AG08396 (cell line): ENCODE measurements around the gene ALG12.

Experiments
- DNase-seq: peaks from one replicate; pipeline ENCODE4 v3.0.0; 2012; ENCODE audit warnings: low spot score, mixed read lengths

ALG12 gene

DNA sequence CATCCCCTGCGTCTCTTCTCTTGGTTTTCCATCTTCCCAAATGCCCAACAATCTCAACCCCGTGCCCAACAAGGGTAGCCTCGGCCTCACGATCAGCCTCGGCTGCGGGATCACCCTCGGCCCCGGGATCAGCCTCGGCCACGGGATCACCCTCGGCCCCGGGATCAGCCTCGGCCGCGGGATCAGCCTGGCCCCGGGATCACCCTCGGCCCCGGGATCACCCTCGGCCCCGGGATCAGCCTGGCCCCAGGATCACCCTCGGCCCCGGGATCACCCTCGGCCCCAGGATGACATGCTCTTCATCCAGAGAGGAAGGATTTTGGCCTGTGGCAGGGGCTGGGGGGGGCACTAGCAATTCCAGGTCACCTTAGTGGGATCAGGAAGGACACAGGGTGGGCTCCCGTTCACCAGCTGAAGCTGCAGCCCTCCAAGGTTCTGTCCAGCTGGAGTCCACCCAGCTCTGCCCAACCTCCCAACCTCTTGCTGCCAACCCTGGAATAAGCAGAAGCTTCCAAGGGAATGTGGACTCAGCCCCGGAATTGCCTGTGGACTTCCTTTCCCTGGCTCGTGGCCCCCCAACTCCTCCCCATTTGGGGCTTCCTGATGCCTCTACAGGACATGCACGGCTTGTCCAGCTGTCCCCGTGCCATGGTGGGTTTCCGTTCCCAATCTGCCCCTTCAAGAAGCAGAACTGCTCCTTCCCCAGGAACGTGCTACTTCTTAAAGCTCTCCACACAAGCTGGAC lies 6.2 kb downstream of the ALG12 start:
- no peak for DNase-seq

DNA sequence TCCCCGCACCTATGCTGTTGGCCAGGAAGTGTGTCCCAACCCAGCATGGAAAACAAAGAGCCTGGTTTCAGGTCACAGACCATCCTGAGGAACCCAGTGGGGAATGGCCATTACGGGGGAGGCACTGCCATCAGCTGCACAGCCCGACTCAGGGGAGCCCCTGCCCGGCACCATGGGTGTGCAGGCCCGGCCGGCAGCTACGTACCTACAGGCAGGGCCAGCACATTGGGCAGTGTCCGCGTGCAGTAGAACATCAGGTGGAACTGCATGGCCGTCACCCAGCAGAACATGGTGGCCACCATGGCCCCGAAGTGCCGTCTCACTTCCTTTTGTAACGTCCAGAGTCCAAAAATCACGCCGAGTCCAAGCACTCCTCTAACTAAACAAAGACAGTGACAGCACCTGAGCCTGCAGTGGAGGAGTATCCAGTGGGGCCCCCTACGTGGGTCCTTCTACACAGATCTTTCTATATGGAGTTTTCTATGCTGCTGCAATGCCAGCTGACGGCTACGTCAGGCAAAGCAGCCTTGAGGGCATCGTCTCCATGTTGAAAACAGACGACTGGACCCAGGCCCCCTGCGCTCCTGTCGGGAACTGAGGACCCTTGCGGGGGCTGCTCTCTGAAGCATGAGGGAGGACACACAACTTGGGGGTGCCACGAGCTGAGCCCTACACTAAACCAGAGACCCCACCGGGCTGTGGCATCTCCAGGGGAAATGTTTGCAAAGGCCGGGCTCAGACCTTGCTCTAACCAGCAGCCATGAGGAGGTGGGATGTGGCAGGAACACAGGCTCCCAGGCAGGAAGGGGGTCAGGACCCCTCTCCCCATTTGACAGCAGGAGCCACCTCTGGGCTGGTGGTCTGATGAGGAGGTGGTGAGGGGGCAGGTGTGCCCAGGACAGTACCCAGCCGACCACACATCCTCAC lies 7.7 kb downstream of the ALG12 start:
- no peak for DNase-seq

DNA sequence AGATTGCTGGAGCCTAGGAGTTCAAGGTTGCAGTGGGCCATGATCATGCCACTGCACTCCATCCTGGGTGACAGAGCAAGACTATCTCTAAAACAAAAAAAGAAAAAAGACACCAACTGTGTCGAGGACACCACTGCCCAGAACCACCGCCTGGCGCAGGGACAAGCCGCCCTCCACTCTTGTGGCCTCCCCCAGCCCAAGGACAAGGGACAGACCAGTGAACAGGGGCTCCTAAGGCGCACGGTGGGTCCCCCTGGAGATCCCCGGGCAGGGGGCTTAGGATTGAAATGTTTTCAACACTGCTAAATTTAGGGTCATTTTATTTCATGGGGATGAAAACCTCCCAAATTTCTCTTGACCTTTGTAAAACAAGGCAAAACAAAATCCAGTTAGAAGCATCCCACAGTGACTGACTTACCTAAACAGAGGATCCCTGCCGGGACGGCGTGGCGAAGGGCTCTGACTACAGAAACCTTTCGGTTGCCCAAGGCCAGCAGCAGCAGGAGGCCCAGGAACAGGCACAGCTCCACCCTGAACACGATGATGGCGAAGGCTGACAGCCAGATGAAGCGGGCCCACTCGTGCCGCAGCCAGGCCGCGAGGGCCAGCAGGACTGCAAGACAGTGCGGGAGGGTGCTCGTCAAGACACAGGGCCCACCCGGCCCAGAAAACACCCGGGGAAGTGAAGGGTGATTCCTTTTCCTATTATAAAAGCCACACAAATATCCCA lies 8.6 kb downstream of the ALG12 start:
- no peak for DNase-seq

DNA sequence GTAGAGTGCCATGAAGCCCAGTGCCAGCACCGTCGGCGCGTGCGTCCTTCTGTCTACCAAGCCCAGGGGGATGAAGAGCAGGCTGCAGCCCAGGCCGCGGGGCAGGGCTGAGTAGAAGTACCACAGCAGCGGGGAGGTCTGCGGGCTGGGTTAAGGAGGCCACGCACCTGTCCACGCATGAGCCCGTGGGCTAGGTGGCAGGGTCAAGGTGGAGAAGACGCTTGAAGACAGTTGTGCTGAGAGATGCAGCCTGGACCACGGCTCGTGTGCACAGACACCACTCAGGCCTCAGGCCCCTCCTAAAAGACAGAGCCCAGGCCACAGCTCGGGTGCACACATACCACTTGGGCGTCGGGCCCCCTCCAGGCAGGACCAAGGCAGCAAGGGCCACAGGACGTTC lies 10.4 kb downstream of the ALG12 start:
- DNase-seq, result no peak

DNA sequence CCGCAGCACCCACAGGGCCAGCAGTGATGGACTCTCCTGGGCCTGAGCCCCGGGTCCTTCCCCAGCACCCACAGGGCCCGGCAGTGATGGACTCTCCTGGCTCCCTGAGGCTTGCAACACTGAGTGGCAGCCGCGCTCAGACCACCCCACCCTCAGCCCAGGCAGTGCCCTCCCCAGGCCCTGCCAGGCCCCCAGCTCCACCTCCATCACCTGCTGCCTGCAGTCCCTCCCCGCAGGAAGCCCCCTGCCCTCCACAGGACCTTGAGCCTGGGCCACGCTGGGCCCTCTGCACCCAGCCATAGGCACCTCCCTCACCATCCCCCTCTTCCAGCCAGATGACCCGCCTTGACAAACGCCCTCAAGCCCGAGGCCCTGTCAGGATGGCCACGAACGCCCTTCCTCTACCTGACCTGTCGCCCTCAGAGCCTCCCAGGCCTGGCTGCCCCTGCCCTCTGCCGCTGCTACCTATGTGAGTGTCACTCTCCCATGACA lies 11.4 kb downstream of the ALG12 start:
- no peak for DNase-seq

DNA sequence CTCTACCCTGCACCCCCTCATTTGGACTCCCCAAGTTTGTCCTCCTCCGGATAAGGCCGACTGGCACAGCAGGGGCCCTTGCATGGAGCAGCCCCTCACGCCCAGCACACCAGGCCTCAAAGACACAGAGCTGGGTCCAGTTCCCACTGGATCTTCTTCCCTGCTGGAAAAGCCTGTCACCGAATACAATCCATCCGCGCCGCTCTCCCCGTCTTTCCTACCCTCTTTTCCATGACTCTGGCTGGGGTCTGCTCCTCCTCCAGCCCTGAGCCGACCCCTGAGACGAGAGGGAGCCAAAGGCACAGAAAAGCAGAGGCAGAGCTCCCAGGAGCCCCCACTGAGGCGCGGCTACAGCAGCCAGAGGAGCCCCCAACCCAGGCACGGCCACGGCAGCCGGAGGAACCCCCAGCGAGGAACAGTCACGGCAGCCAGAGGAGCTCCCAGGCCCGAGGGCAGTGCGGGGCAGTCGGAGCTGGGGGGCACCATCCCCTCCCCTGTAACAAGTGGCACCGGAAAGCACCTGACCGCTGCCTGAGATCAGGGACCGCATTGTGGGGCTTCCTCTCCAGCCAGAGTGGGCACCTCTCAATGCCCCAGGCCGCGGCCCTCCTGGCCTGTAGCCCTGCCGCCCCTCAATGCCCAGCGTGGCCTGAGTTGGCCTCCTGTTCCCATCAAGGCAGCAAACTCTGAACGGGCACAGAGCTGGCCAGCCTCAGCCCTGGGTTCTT lies 12.0 kb downstream of the ALG12 start:
- DNase-seq, result no peak

DNA sequence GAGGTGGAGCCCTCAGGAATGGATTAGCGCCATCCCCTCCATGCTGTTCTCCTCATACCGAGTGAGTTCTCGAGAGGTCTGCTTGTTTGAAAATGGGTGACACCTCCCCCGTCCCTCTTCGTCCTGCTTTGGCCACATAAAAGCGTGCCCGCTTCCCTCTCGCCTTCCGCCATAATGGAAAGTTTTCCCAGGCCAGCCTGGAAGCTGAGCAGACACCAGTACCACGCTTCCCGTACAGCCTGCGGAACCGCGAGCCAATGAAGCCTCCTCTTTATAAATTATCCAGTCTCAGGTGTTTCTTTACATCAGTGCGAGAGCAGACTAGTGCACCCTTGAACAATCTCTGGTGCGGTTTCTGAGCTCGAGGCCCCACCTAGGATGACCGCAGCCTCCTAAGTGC lies 12.8 kb downstream of the ALG12 start:
- DNase-seq, result no peak

DNA sequence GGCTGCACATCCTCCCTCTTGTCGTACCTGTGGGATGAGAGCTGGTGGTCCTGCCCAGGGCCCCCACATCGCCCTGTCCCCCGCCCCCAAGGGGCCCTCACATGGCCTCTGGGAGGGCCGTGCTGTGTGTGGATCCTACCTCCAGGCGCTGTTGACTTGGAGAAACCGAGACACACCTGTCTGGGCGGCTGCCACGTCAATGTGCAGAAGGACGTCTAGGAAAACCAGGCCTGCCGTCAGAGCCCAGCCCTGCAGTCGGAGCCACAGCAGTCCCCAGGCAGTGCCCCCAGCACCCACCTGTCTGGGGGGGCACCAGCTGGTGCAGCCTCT lies 14.2 kb downstream of the ALG12 start:
- DNase-seq, result no peak

DNA sequence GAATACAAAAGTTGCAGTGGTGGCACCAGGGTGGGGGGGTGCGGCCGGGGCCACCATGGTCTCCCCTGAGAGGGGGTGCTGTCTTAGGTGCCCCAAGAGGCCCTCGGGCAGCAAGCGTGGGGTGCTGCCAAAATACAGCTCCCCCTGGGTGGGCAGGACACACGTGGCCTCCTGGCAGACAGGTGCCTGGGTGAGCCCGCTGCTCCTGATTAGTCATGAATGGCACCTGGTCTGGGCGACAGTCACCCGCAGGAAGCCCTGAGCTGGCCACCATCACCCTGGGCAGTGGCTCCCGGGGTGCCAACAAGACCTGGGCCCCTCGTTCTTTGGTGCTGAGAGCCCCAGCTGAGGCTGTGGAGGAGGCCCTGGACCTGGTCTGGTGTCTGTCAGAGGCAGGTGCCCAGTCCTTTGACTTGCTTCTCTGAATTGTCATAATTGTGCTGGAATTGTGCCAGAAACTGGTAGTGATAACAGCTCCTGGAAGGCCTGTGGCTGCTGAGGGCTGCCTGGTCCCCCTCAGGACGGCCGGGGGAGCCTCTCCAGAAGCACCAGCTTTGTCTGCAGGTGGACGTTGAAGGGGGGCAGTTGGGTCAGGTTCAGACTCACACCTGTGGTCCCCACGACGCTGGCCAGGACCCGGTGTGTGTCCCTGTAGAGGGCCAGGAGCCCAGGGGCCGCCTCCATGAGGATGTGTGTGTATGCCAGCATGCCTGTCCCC lies 14.8 kb downstream of the ALG12 start:
- DNase-seq, result no peak

DNA sequence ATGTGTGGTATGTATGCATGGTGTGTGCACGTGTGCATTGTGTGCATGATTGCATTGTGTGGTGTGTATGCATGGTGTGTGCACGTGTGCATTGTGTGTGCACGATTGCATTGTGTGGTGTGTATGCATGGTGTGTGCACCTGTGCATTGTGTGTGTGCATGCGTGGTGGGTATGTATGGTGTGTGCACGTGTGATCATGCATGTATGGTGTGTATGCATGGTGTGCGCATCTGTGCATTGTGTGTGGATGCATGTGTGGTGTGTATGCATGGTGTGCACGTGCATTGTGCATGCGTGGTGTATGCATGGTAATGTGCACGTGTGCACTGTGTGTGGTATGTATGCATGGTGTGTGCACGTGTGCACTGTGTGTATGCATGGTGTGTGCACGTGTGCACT lies 16.8 kb downstream of the ALG12 start:
- no peak for DNase-seq

DNA sequence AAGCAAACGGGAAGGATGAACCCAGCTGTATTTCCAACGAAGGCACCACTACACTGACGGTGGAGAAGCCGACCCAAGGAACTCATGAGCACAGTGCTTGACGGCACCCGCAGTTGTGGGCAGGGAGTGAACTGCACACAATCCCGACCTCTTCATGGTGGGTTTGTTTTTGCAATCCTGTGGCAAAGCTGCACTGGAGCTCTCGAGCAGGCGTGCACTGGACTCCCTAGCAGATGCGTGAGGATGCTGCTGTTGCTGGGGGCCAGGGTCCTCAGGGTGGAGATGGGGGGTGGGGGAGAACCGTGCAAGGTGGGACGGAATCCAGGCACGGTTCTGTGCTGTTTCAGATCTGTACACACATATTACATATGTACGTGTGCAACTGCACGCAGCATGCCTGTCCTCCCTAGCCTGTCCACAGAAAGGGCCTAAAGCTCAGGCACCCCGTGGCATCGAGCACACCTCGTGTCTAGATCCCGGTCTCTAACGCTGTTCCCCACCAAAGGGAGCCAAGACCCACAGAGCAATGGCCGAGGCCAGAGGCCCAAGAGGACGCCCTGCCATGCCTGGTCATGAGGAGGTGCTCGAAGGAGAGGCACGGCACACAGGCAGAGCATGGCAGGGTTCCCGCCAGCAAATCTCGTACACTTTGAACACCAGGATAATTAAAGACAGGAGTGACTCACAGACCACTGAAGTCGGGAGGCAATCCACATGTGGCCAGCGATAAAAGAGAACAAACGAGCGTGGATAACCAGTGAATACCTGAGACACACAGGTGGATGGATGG lies 17.6 kb downstream of the ALG12 start:
- DNase-seq, result no peak

DNA sequence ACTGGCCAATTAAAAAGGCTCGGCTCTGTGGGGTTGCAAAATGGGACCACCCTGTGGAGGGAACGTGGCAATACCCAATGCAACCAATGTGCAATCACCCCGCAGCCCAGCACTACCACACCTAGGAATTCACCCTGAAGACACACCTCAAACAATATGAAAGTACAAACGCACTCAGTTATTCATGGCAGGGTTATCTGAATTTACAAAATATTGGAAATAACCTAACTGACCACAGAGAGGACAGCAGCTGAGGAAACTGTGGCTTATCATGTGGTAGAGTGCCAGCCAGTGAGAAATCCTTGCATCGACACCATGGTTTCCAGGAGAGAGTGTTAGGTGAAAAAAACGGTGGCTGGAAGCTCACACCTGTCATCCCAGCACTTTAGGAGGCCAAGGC lies 18.7 kb downstream of the ALG12 start:
- no peak for DNase-seq

DNA sequence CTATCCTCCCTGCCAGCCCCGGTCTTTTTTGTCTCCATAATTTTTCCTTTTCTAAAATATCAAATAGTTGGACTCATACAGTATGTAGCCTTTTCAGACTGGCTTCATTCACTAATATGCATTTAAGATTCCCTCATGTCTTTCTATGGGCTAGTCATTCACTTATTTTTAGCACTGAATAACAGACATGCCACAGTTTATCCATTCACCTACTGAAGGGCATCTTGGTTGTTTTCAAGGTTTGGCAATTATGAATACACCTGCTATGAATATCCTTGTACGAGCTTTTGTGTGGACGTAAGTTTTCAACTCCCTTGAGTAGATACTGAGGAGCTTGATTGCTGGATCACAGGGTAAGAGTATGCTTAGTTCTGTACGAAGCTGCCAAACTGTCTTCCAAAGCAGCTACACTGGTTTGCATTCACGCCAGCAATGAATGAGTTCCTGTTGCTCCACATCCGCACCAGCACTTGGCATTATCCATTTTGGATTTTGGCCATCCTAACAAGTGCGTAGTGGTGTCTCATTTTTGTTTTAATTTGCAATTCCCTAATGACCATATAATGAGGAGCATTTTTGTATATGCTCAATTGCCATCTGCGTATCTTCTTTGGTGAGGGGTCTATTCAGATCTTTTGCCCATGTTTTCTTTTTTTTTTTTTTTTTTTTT lies 21.1 kb downstream of the ALG12 start:
- DNase-seq, result no peak

DNA sequence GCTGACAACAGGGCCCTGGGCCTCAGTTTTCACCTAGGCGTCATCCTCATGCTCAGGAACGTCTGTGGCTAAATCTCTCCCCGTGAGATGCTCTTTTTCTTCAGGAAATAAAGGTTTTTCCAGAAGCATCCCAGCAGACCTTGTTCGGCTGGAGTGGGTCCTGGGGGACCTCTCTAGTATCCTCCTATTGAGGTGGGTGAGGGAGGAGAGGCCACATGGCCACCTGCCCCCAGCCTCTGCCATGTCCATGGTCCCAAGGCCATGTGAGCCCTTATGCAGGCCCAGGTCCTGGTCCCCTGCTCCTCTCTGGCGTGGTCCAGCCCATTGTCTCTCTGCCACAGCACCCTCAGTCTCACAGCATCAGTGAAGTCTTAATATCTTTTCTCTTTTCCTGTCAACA lies 22.0 kb downstream of the ALG12 start:
- no peak for DNase-seq

DNA sequence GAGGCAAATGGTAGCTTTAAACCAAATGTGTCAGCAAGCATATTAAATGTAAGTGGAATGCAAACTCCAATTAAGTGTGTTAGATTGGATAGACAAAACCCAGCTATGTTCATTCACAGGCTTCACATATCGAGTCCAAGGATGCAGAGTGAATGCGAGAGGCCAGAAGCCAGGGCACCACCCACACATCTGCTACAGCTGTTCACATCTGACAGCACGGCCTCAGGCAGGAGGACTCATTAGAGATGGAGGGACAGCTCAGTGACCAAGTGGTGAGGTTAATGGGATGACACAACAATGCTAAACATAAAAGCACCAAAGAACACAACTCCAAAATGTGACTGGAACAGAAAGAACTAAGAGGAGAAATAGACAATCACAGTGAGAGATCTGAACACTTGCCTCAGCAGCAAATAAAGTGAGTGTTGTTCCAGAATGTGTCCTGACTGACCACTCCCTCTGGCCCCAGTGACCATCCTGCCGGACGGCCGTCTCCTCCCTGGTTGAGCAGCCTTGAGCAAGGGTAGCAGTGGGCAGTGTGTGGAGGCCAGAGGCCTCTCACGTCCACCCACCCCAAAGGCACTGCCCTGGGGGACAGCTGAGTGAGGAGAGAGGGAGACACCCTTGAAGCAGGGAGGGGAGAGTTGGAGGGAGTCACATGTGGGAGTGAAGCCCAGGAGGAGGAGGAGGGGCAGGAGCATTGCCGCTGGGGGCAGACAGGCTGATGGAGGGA lies 23.8 kb downstream of the ALG12 start:
- DNase-seq, result no peak

DNA sequence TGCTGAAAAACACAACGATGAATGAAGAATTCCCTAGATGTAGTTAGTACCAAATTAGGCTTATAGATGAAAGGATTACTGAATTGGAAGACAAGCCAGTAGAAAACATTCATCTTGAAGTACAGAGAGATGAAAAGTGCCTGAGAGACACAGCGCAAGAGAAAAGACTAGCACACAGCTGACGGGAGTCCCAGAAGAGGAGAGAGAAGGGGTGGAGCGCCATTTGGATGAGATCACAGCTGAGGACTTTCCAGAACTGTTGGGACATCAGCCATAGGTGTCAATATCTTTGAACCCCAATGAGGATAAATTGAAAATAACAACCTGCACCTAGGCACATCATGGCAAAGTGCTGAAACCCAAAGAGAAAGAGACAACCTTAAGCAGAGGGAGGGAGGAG lies 25.2 kb downstream of the ALG12 start:
- no peak for DNase-seq

DNA sequence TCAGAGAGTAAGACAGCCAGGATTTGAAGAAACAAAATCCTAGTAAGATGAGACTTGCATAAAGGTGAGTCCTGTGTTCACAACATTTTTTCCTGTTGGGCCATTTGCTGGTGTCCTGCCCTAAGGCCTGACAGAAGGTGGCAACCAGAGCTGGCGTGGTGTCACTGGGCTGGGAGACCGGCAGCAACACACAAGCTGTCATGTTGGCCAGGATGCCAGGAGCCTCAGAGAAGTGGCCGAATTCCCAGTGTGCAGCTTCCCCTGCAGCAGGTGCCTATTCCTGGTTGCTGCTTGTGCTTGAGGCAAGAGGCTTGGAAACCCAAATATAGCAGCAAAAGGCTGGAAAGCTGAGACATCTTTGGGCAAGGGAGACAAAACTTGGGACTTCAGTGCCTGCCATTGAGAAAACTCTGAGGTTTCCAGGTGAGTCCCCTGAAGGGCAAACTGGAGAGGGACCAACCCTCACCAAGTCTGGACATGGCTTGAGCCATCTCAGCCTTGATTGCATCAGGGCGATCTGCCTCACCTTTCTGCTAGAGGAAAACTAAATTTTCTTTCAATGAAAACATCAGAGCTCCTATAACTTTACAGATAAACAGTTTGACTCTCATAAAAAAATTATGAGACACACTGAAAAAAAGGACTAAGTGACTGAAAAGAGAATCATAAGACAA lies 25.9 kb downstream of the ALG12 start:
- no peak for DNase-seq

DNA sequence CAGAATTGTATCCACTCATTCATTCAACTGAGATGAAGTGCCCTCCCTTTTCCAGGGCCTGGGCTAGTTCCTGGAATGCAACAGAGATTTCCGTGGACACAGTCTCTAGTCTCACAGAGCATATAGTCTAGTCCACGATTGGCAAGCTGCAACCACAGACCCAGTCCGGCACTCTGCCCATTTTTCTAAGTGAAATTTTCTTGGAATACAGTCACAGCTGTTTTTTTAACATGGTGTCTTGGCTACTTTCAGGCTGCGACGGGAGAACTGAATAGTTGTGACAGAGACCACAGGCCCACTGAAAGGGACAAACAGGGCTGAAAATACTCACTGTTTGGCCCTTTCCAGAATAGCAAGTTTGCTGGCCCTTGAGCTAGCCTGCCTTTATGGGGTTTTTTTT lies 29.2 kb downstream of the ALG12 start:
- DNase-seq, result no peak

DNA sequence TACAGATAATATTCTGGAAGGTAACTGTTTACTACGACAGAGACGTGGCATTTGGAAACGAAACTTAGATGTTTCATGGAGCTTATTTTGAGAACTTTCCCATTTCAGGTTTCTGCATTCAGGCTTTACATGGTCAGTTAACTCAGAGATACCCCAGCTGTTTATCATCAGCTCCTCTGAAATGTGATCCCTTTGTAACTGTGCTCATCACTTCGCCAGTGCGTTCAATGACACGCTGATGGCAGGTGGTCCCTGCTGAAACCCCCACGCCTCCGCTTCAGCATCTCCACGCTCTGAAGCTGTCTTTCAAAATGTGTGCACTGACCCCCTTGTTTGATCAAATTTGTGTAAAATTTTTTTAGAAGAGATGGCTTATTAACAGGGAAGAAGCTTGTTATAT lies 30.5 kb downstream of the ALG12 start:
- DNase-seq, result no peak
